NCI-H1105 (cell line): ENCODE data around the gene STAC2.
"Not testable (repeated sequence)": the region's sequence is repeated elsewhere in the genome, so short reads cannot be mapped to it uniquely, and the experiment has no call there.

Experiments used
- DNase-seq: peaks from one replicate; lab custom pipeline; 2025; lab: John Stamatoyannopoulos, UW

STAC2 gene, protein sequence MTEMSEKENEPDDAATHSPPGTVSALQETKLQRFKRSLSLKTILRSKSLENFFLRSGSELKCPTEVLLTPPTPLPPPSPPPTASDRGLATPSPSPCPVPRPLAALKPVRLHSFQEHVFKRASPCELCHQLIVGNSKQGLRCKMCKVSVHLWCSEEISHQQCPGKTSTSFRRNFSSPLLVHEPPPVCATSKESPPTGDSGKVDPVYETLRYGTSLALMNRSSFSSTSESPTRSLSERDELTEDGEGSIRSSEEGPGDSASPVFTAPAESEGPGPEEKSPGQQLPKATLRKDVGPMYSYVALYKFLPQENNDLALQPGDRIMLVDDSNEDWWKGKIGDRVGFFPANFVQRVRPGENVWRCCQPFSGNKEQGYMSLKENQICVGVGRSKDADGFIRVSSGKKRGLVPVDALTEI

DNA sequence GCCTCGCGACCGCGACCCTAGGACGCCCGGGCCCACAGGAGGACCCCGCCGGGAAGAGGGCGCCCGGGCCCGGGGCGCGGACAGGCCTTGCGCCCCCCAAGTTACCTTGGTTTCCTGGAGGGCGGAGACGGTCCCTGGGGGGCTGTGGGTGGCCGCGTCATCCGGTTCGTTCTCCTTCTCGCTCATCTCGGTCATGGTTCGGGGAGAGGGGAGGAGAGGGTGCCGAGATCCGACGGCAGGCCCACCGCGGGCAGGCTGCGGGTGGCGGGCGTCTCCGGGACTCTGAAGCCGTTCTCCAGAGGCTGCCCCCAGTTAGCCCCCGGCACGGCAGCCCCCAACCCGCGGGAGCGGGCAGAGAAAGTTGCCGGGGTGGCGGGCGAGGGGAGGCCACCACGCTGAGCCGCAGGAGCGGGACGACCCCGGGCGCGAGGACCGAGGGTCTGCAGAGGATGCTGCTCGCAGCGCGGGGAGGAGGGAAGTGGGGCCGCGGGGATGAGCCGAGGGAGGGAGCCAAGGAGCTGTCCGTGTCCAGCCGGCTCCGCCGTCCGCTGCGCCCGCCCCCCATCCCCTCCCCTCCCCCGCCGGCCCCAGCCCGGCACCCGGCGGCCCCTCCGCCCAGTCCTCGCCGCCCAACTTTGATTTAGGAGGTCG is at the start of gene STAC2:
STAC2 (minus strand) TSS at position 638 of the 651 bp plus-strand sequence; CDS start at position 195, 443 bp downstream.
- DNase-seq: no peak

DNA sequence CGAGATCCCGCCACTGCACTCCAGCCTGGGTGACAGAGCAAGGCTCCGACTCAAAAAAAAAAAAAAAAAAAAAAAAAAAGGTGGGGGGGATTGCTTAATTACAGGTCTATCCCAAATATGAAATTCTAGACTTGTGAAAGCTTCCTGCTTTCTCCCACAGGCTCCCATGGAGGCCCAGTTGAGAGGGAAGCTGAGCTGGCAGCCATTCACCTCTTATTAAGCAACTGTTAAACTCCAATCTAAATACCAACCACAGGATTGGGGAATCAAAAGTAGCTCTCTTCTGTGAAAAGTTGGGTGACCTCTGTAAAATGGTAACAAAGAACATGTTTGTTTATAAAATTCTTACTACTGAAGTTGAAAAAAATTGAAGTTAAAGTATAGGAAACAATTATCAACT is 45.8 kb upstream of the STAC2 start:
- DNase-seq: no peak

DNA sequence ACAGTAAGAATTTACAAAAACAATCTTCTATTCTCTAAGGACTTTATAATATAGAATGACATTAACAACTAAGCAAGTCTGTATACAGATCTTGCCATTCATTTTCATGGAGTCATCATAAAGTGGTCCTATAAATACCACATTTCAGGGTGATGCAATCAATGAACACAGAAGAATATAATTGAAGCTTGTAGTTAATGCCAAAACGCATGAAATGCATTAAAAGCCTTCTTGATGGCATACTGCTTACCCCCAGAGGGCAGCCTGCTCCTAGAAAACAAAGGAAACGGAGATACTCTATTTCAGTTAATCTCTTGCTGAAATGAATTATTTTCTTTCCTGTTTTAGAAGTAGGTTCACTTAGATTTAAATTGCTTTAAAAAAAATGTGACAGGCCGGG is 45.2 kb upstream of the STAC2 start:
- DNase-seq: no peak

DNA sequence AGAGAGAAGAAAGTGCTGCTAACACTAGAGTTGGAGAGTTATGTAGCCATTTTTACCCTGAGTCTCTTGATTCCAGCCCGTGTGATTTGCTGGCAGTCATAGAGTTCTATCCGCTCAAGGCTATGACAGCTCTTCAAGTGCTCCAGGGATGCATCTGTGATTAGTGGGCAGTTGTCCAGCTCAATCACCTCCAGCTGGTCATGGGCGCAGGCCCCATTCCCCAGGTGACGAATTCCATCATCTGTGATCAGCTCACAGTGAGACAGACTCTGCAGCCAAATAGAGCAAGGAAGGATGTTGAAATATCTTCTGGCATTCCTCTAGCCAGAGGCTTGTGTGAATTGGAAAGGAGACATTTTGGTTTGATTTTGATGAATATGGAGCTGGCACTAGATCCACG is 38.4 kb upstream of the STAC2 start:
- no peak for DNase-seq

DNA sequence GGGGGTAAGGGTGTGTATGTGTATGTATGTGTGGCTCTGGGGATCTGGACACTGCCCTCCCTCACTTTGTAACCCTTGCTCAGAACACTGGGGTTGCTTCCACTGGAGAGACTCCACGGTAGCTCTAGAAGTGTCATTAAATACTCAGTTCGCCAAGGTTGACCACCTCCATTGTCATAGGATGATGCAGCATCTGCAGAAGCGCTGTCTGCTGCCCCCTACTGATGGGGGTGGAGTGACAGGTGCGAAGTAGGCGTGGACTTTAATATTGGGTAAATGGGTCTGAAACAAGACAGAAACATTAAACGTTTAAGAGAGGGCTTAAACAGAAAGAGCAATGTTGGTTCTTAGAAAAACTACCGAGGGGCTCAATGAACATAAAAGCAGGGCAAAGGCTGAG is 35.5 kb upstream of the STAC2 start:
- no peak for DNase-seq

DNA sequence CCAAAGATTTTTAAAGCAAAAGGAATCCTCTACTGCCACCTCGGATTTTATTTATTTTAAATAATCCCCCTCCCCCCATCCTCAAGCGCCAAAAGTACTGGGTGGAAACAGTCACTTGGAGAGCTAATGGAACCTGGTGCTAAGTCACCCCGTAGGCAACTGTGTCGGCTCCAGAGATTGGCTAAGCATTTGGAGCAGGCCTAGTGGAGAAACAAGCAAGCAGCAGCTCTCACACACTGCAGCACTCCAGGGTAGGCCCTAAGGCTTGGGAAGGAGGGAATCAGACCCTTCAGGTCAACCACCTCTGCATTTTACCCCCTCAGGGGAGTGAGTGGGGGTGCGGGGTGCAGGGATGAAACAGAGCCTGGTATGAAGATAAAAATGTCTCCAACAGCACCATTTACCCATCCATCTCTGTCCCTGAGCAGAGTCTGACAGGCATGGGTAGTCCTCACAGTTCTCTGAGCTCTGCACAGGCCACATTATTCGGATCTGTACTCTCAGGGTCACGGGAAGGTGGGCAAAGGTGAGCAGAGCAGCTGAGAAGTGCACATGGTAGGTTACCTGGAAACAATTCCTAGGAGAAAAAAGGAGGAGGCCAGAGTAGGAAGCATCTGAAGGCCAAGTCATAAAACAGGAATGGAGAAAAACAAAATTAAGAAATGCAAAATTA is 27.2 kb upstream of the STAC2 start:
- DNase-seq: no peak

DNA sequence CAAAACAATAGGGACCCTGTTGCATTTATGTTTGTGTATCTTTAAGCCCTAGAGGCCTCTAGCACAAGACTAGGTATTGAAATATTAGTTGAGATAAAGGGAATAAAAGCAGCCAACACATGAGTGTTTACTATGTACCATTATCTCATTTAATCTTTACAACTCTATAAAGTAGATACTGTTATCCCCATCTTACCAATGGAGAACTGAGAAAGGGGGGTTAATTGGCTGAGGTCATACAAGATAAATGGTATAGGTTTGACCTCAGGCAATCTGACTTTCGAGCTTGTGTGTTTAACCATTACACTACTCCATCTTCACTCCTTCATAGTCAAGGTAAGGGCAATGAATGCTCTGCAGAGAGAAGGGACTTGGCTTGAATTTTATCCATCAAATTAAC is 26.3 kb upstream of the STAC2 start:
- no peak for DNase-seq

DNA sequence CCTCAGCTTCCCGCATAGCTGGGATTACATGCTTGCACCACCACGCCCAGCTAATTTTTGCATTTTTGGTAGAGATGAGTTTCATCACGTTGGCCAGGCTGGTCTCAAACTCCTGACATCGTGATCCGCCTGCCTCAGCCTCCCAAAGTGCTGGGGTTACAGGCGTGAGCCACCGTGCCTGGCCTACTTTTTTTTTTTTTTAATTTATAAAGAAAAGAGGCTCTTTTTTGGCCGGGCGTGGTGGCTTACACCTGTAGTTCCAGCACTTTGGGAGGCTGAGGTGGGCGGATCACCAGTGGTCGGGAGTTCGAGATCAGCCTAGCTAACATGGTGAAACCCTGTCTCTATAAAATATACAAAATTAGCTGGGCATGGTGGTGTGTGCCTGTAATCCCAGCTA is 24.3 kb upstream of the STAC2 start:
- DNase-seq: not testable (repeated sequence)

DNA sequence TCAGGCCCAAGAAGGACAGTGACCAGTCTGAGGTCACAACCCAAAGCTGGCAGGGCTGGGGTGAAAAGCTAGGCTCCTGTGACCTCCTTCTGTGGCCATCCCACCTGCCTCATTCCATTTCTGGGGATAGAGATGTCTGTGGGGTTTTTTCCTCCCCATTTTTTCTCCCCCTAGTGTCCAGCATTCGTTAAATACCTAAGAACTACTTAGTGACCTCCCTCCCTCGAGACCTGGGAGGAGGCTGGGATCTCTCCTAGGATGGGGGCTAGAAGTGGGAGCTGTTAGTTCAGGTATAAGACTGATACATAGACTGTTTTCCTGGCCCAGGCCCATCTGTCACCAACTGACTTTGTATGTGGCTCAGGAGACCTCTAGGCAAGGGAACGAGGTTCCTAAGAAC is 20.5 kb upstream of the STAC2 start:
- no peak for DNase-seq

DNA sequence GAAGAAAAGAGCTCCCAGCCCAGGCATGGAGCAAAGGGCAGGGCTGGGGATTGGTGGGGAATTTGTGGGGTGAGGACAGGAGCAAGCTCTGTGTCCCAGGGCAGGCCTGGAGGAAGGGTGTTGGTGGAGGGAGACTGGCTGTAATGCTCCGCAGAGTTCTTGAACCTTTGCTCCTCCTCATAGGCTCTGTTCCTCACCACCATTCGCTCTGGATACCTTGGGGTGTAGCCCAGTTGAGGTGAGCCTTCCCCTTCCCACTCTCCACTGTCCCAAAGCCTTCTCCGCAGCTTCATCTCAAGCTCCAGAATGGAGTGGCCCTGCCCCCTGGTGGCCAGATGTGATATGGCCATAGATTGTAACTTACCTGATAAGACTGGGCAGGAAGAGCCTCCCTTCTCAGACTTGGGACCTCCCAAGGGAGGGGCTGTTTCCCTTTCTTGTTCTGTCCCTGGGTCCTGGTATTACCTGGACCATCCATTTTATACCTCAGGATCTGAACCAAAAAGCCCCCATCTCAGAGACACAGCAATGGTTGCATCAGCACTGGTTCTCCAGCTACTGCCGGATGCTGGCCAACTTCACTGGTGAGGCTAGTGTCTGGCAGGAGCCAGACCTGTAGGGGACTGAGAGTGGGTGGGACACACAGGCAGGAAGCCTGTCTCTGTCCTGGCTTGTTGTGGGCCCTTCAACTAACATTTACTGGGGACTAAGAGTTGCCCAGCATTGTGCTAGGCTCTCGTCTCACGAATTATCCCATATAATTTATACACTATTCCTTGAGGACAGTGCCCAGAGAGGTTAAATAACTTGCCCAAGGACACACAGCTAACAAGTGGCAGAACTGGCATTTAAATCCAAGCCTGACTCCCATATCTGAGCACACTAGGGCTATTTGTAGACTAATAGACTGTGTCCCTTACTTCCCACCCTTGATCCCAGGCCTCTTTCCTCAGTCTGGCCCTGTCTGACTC is 19.1 kb upstream of the STAC2 start:
- peak; percentile 44 for DNase-seq

DNA sequence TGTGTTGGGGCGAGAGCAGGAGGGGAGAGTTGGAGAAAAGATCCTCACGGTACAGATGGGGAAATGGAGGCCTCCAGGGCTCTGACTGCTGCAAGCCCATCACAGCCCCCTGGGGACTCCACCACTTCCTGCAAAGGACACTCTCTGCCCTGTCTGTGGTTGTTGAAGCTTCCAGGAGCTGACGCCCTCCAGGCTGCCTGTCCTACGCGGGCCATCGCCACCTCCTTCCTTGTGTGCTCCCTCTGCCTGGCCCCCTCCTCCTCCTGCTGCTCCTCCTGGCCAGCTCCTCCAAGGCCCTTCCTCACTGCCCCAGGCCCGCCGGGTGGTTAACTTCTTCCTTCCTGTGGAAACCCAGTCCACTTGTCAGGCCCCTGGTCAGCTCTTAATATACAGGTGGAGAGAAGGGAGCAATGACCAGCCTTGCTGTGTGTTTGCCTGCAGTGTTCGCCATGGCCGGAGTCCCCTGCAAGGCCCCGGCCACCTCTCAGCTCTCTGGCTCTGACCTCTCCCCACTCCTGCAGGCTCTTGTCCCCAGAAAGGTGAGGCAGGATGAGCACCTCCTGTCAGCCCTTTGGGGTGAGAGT is 18.4 kb upstream of the STAC2 start:
- no peak for DNase-seq

DNA sequence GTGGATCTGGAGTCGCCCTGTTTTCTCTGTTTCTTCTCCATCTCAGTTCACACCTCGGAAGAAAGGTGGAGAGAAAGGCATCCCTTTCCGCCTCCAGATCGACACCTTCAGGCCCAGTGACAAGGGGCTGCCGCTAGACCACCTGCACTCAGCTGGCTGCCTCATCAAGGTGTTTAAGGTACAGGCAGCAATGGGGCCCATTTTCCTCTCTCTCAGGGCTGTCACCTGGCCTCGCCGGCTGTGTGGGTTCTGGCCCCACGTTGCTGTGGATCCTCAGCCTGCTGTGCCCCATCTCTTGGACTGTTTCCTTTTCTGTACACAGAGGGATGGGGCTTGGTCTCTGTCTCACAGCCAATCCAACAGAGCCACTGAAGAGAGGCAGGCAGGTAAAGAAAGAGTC is 17.4 kb upstream of the STAC2 start:
- DNase-seq: no peak

DNA sequence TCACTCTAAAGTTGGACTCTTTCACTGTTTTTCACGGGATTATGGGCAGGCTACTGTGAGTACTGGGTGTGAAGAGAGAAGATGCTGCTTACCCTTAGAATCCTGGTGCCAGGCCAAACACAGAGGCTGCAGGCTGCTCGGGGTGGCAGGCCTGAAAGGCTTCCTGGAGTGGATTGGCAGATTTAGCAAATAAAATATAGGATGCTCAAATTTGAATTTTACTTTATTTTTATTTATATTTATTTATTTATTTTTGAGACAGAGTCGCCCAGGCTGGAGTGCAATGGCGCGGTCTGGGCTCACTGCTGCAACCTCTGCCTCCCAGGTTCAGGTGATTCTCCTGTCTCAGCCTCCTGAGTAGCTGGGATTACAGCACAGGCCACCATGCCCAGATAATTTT is 14.9 kb upstream of the STAC2 start:
- no peak for DNase-seq

DNA sequence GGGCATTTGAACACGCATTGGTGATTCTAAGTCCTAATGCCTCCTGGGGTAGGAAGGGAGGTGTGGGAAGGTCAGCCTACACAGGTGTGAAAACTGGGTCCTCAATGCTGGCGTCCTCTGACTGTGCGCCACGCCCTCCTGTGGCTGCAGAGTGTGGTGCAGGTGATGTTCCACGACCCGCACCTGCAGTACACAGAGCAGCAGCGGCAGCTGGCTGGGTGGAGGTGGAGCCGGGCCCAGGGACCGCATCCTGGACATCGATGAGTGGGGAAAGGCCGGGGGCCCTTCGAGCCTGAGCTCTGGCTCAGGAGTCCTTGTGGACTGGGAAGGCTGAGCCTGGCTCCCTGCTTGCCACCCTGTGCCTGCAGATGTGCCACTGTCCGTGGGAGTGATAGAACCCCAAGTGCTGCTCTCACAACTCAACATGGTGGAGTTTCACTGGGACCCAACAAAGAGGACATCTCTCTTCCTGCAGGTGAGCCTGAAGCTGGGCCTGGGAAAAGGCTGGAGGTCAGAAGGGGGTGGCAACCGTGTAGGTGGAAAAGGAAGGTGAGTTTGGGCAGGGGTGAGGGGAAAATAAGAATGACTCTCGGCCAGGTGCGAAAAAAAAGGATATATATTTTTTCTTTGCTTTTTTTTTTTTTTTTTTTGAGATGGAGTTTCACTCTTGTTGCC is 14.0 kb upstream of the STAC2 start:
- DNase-seq: peak; percentile 3

DNA sequence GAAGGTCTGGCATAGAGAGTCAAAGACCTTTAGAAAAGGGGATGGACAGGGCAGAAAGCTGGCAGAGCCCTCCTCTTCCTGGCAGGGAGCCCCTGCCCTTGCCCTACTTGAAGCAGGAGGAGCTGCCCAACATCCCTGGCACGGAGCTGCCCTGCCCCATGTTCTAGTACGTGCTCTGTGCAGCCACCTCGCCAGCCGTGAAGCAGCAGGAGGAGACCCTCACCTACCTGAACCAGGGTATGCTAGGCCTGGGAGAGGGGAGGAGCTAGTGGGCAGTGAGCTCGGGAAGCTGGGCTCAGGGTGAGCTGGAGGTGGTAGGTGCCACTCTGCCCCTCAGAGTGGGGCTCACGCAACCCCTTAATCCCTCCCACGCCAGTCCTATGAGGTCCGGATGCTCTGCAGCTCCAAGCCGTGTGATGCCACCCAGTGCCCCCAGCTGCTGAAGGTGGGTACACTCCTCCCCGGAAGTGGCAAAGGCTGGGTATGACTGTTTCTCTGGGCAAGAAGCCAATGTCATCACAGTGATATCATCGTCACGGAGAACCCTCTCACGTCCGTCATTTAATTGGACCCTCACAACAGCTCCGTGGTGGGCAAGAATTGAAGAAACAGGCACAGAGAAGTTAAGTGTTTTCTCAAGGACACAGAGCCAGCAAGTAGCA is 12.7 kb upstream of the STAC2 start:
- peak; percentile 48 for DNase-seq

DNA sequence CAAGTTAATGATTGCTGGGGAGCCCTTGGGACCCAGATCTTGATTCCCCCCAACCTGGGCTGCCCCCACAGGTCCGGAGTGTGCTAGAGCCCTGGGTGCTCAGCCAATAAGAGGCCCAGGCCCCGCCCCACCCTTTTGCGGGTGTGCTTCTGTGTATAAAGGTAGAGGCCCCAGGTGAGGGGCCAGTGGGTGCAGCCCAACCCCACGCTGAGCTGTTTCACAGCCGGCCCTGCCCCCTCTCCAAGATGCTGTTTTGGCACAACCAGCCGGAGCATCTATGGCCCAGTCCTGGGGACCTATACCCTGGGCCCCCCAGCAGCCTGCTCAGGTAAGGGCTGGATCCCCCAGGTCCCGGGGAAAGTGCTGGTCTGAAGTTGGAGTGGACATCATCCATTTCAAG is 11.8 kb upstream of the STAC2 start:
- no peak for DNase-seq

DNA sequence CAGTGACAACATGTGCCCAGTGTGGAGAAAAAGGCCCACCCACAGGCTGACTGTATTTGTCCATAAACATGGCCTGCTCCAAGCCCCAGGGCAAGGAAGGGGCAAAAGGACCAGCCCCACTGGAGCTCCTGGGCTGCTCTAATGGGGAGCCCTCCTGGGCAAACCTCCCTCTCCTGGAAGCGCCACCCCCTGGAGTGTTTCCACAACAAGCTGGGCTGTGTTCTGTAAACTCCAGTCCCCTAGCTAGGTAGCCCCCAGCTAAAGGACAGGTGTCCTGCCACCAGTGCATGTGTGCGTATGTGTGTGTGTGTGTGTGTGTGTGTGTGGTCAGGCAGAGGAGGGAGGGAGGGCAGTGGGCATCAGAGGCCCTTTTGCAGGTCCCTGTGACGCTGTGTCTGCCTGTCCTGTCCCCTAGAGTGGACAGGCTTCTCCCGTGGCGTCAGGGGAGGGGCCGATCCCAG is 11.3 kb upstream of the STAC2 start:
- DNase-seq: peak; percentile 17

DNA sequence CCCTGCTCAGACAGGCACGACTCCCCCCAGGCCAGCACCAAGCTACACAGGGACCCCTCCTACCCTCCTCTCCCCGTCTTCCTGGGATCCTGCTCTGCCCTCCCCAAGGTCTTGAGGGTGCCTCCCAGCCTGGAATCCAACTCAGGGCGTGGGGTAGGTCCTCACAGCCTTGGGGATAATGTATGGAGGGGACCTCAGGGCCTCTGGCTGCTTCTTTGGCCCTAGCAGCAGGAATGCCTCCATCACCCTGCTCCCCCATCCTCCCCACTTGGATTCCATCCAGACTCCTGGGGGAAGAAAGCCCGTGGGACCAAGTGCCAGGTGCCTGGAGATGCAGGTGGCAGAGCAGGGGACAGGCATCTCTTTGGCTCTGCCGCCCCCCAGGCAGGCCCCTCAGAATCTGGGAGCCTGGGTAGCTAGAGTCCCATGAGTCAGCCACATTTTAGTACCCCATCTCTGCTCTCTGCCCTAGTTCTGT is 10.7 kb upstream of the STAC2 start:
- DNase-seq: peak; percentile 43

DNA sequence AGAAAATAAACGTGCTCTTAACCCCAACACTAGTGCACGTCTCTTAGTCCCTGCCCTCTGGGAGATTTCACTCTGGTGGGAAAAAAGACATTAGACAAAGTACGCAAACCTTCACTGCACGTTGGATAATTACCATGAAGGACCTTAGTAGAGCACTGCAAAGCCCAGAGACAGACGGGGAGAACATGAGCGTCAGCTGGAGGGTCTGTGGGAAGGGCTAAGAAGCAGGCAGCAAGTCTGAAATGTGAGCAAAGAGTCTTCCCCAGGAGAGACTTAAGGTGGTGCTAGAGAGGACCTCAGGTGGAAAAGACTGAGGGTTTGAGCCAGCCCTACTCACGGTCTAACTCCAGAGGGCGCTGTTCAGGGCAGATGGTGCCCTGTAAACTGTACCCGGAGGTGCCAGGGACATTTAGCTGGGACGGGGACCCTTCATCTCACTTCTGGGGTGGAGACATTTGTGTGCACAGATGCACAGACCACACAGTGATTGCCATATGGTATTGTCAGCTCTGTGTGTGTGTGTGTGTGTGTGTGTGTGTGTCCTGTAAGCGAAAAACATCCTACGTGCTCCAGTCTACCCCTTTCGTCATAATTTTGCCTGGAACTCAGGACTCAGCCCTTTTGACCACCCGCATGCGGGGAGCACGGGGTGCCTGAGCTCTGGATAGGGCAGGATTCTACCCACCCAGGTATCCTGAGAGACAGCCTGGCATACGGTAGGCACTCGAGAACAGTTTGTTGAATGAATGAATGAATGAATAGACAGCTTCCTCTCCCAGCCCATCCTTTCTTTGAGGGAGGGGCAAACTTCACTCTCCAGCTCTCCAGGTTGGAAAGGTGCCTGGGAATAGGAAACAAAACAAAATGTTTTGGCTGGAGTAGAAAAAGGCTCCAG is 10.1 kb upstream of the STAC2 start:
- DNase-seq: peak; percentile 31
